HepG2 (cell line): ENCODE measurements around the gene LRRC43. TPM values are rescaled to one million over a fixed set of nuclear protein-coding genes. Genes with fewer than 3 reads are reported as not detected.

Source experiments
- HDAC1 ChIP-seq: sonication (generic); formaldehyde crosslinking; IDR thresholded peaks from 2 replicates; pipeline ENCODE4 v1.5.1; 2020; ENCODE audit warnings: mild to moderate bottlenecking, missing genetic modification reagents
- HNRNPUL1 ChIP-seq: fragments of 200-400 bp; formaldehyde crosslinking; IDR thresholded peaks from 2 replicates; pipeline ENCODE4 v1.6.1; 2017; ENCODE audit warnings: low read depth, mild to moderate bottlenecking, low read length, moderate library complexity
- HOXA9 ChIP-seq: sonication (generic); formaldehyde crosslinking; IDR thresholded peaks from 2 replicates; pipeline ENCODE4 v1.8.1; 2022; ENCODE audit warnings: missing genetic modification reagents, mild to moderate bottlenecking, moderate library complexity, borderline replicate concordance
- NFATC3 ChIP-seq: sonication (generic); formaldehyde crosslinking; IDR thresholded peaks from 2 replicates; pipeline ENCODE4 v1.5.1; 2020; ENCODE audit warnings: mild to moderate bottlenecking, missing genetic modification reagents
- ONECUT2 ChIP-seq: sonication (generic); formaldehyde crosslinking; IDR thresholded peaks from 2 replicates; pipeline ENCODE4 v1.4.0; 2020; ENCODE audit warnings: missing genetic modification reagents
- SIN3B ChIP-seq: fragments of 150-350 bp; IDR thresholded peaks from 2 replicates; pipeline ENCODE4 v1.6.1; 2014; ENCODE audit warnings: low read length
- SMAD9 ChIP-seq: sonication (generic); formaldehyde crosslinking; IDR thresholded peaks from 2 replicates; pipeline ENCODE4 v1.5.1; 2020; ENCODE audit warnings: mild to moderate bottlenecking, missing genetic modification reagents
- TOE1 ChIP-seq: sonication (generic); formaldehyde crosslinking; IDR thresholded peaks from 2 replicates; pipeline ENCODE4 v1.4.0; 2020; ENCODE audit warnings: mild to moderate bottlenecking, missing genetic modification reagents
- ZBTB20 ChIP-seq: sonication (generic); formaldehyde crosslinking; IDR thresholded peaks from 2 replicates; pipeline ENCODE4 v1.8.1; 2023; ENCODE audit warnings: missing genetic modification reagents, low read depth, mild to moderate bottlenecking, borderline replicate concordance
- ZEB1 ChIP-seq: IDR thresholded peaks from 2 replicates; pipeline ENCODE4 v1.6.1; 2012; ENCODE audit warnings: mild to moderate bottlenecking, low read depth, inconsistent platforms; ENCODE audit not compliant: insufficient replicate concordance
- ZFP1 ChIP-seq: IDR thresholded peaks from 2 replicates; pipeline ENCODE4 v1.6.1; 2016
- ZMYM2 ChIP-seq: sonication (generic); formaldehyde crosslinking; IDR thresholded peaks from 2 replicates; pipeline ENCODE4 v1.8.0; 2022; ENCODE audit warnings: mild to moderate bottlenecking, missing genetic modification reagents
- ZNF24 ChIP-seq: fragments of 450-650 bp; IDR thresholded peaks from 2 replicates; pipeline ENCODE4 v1.6.1; 2017; ENCODE audit warnings: antibody characterized with exemption, mild to moderate bottlenecking
- ZNF501 ChIP-seq: sonication (generic); formaldehyde crosslinking; IDR thresholded peaks from 2 replicates; pipeline ENCODE4 v1.5.1; 2020; ENCODE audit warnings: mild to moderate bottlenecking, moderate library complexity, missing genetic modification reagents
- ZNF589 ChIP-seq: sonication (generic); formaldehyde crosslinking; conservative IDR thresholded peaks from 2 replicates; pipeline ENCODE4 v1.8.0; 2022; ENCODE audit warnings: mild to moderate bottlenecking, moderate library complexity, missing genetic modification reagents
- ZNF816 ChIP-seq: sonication (generic); formaldehyde crosslinking; IDR thresholded peaks from 2 replicates; pipeline ENCODE4 v1.8.0; 2022; ENCODE audit warnings: missing genetic modification reagents, mild to moderate bottlenecking, borderline replicate concordance
- polyA plus RNA-seq, 8 experiments: library from polyadenylated mRNA; depleted of rRNA in 3 of 8; stranded (reverse) in 7 of 8; unstranded in 1 of 8; fragments of >200 nt; fragmentation: Illumina TruSeq in 4 of 8; extraction: Trizol in 4 of 8; gene quantifications; 2 replicates each; pipeline versions ENCODE4 v1.2.1 to v1.2.3, GENCODE V29; 2011 to 2016; ENCODE audit warnings: low read depth in 4 of 8, missing spikeins in 1 of 8, mixed read lengths in 1 of 8; ENCODE audit not compliant: insufficient read depth in 1 of 8
- total RNA-seq, 5 experiments: library from RNA; depleted of rRNA; stranded (reverse); fragments of >200 nt; fragmentation: Illumina TruSeq; extraction: Trizol; gene quantifications; 2 replicates each; pipeline ENCODE4 v1.2.3, GENCODE V29; 2016; ENCODE audit warnings: low read depth in 1 of 5
- TF ChIP-seq, protein P1 (sequence below): sonication (generic); formaldehyde crosslinking; IDR thresholded peaks from 2 replicates; pipeline ENCODE4 v1.4.0; 2020; ENCODE audit warnings: missing genetic modification reagents
- TF ChIP-seq, protein P2 (sequence below): IDR thresholded peaks from 2 replicates; pipeline ENCODE4 v1.6.1; 2016; ENCODE audit warnings: low read depth, missing genetic modification reagents, missing compliant biosample characterization
- TF ChIP-seq, protein P3 (sequence below): sonication (generic); formaldehyde crosslinking; IDR thresholded peaks from 2 replicates; pipeline ENCODE4 v1.5.0; 2020; ENCODE audit warnings: missing genetic modification reagents
- TF ChIP-seq, protein P4 (sequence below): sonication (generic); formaldehyde crosslinking; IDR thresholded peaks from 2 replicates; pipeline ENCODE4 v1.8.1; 2022; ENCODE audit warnings: low read depth, mild to moderate bottlenecking, missing genetic modification reagents

The LRRC43 gene
- total and polyA plus RNA-seq, 2 of the 13 experiments (the other 11 are each of a cell fraction or from before 2014, with no cell fraction given), result not detected

DNA sequence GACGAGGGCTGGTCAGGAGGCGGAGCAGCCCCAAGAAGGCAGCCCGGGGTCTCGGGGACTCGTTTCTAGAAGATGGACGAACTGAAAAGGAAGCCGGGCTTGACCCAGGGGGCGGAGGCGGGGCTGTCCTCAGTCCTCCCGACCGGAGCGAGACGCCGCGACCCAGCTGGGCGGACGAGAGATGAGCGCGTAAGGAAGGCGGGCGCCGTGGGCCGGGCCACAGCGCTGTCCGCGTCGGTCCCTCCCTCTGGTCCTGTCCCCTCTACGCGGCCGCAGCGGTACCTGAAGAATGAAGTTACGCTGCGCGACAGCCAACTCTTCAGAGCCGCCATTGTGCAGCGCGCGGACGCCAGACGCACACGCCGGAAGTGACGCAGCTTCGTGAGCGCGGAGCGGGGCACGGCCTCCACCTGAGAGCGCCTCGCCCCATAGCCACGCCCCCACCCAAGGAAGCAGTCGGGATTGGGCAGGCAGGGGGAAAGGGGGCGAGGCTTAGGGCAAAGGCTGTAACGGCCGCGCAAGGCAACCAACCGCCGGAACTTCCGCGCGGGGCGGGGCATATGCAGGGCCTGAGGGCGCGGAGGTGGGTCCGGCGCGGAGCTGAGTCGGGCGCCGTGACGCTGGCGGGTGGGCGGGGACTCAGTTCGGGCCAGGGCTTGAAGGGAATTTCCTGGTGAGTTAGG, 42.9 kb downstream of the LRRC43 start, which contains the start of gene DIABLO (continued):
- peak; percentile 96 for TF ChIP-seq HDAC1 (CRISPR knock-in tag)
- peak; percentile 64 for TF ChIP-seq ZMYM2 (CRISPR knock-in tag)
- TF ChIP-seq ZBTB20 (CRISPR knock-in tag), result no peak; the same call in 1 of the 2 replicates
- TF ChIP-seq ZFP1 (CRISPR knock-in tag), result no peak
- TF ChIP-seq, protein P1, sequence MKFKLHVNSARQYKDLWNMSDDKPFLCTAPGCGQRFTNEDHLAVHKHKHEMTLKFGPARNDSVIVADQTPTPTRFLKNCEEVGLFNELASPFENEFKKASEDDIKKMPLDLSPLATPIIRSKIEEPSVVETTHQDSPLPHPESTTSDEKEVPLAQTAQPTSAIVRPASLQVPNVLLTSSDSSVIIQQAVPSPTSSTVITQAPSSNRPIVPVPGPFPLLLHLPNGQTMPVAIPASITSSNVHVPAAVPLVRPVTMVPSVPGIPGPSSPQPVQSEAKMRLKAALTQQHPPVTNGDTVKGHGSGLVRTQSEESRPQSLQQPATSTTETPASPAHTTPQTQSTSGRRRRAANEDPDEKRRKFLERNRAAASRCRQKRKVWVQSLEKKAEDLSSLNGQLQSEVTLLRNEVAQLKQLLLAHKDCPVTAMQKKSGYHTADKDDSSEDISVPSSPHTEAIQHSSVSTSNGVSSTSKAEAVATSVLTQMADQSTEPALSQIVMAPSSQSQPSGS (CRISPR knock-in tag), result peak; percentile 44; the same call in 1 of the 2 replicates
- no peak for TF ChIP-seq TOE1
- TF ChIP-seq ZNF816 (CRISPR knock-in tag), result 0 out of 2 replicates have a peak, but pooled peaks have one; percentile 88
- TF ChIP-seq ZNF501 (CRISPR knock-in tag), result peak; percentile 82
- TF ChIP-seq, protein P2, sequence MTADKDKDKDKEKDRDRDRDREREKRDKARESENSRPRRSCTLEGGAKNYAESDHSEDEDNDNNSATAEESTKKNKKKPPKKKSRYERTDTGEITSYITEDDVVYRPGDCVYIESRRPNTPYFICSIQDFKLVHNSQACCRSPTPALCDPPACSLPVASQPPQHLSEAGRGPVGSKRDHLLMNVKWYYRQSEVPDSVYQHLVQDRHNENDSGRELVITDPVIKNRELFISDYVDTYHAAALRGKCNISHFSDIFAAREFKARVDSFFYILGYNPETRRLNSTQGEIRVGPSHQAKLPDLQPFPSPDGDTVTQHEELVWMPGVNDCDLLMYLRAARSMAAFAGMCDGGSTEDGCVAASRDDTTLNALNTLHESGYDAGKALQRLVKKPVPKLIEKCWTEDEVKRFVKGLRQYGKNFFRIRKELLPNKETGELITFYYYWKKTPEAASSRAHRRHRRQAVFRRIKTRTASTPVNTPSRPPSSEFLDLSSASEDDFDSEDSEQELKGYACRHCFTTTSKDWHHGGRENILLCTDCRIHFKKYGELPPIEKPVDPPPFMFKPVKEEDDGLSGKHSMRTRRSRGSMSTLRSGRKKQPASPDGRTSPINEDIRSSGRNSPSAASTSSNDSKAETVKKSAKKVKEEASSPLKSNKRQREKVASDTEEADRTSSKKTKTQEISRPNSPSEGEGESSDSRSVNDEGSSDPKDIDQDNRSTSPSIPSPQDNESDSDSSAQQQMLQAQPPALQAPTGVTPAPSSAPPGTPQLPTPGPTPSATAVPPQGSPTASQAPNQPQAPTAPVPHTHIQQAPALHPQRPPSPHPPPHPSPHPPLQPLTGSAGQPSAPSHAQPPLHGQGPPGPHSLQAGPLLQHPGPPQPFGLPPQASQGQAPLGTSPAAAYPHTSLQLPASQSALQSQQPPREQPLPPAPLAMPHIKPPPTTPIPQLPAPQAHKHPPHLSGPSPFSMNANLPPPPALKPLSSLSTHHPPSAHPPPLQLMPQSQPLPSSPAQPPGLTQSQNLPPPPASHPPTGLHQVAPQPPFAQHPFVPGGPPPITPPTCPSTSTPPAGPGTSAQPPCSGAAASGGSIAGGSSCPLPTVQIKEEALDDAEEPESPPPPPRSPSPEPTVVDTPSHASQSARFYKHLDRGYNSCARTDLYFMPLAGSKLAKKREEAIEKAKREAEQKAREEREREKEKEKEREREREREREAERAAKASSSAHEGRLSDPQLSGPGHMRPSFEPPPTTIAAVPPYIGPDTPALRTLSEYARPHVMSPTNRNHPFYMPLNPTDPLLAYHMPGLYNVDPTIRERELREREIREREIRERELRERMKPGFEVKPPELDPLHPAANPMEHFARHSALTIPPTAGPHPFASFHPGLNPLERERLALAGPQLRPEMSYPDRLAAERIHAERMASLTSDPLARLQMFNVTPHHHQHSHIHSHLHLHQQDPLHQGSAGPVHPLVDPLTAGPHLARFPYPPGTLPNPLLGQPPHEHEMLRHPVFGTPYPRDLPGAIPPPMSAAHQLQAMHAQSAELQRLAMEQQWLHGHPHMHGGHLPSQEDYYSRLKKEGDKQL, result no peak
- no peak for TF ChIP-seq HOXA9
- TF ChIP-seq, protein P3, sequence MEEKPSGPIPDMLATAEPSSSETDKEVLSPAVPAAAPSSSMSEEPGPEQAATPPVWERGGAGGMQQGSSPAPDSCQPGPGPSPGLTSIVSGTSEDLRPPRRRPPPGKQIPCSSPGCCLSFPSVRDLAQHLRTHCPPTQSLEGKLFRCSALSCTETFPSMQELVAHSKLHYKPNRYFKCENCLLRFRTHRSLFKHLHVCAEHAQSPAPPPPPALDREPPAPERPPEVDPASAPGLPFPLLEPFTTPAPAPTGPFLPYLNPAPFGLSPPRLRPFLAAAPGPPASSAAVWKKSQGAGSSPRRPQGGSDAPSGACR (CRISPR knock-in tag), result no peak; the same call in 1 of the 2 replicates
- TF ChIP-seq, protein P4, sequence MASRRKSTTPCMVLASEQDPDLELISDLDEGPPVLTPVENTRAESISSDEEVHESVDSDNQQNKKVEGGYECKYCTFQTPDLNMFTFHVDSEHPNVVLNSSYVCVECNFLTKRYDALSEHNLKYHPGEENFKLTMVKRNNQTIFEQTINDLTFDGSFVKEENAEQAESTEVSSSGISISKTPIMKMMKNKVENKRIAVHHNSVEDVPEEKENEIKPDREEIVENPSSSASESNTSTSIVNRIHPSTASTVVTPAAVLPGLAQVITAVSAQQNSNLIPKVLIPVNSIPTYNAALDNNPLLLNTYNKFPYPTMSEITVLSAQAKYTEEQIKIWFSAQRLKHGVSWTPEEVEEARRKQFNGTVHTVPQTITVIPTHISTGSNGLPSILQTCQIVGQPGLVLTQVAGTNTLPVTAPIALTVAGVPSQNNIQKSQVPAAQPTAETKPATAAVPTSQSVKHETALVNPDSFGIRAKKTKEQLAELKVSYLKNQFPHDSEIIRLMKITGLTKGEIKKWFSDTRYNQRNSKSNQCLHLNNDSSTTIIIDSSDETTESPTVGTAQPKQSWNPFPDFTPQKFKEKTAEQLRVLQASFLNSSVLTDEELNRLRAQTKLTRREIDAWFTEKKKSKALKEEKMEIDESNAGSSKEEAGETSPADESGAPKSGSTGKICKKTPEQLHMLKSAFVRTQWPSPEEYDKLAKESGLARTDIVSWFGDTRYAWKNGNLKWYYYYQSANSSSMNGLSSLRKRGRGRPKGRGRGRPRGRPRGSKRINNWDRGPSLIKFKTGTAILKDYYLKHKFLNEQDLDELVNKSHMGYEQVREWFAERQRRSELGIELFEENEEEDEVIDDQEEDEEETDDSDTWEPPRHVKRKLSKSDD (CRISPR knock-in tag), result peak; percentile 89
- TF ChIP-seq ZEB1, result no peak
- no peak for TF ChIP-seq ONECUT2 (CRISPR knock-in tag)
- no peak; the same call in 1 of the 2 replicates for TF ChIP-seq ZNF589 (CRISPR knock-in tag)
- TF ChIP-seq NFATC3 (CRISPR knock-in tag), result peak; percentile 60; the same call in 1 of the 2 replicates
- no peak for TF ChIP-seq ZNF24
- TF ChIP-seq SIN3B, result peak; percentile 86; the same call in 1 of the 2 replicates
- peak; percentile 56; the same call in 1 of the 2 replicates for TF ChIP-seq SMAD9 (CRISPR knock-in tag)
- peak; percentile 57; the same call in 1 of the 2 replicates for TF ChIP-seq HNRNPUL1
